ENCODE results near the gene UCK1.

Gene UCK1

DNA sequence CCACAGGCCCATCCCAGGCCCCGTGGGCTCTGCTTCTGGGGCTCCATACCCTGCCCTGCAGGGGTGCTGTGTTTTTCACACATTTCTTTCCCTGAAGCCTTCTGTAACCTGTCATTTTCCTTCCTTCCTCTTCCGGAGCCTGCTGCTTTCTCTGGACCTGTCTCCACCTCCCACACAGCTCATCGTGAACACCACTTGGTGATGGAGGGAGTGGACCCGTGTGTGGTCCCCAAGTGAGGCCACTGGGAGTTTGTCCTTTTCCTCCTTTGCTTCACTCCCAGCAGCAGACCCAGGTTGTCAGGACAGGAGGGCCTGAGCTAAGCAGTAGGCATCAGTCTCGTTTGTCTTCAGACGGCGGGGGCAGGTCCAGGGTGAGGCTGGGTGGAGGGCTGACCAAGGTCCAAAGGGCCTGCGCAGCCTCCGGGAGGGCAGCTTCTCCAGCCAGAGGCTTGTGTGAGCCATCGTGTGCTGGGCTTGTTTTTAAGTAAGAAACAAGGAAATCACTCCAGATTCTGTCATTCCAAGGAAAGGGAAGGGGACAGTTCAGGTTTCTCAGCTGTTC, 34.1 kb downstream of the UCK1 start:
- DNase-seq (ENCODE audit: low read depth, low spot score) = no peak

DNA sequence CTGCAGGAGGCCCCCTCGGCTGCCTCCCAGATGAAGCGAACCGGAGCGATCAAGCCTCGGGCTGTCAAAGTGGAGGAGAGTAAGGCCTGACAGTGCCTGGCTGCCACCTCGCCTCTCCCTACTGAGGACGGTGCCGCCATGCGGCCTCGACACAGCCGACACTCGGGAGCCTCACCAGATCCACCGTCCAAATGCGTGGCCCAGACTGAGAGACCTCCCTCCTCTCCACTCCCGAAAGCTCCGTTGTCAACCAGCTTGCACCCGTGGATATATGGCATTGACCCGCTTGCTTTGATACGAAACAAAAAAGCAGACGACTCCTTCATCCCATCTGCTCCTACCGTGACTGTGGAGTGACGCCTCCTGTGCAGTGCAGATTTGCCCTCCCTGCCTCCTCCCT, 35.3 kb downstream of the UCK1 start:
- no peak for DNase-seq (ENCODE audit: low read depth, low spot score)

DNA sequence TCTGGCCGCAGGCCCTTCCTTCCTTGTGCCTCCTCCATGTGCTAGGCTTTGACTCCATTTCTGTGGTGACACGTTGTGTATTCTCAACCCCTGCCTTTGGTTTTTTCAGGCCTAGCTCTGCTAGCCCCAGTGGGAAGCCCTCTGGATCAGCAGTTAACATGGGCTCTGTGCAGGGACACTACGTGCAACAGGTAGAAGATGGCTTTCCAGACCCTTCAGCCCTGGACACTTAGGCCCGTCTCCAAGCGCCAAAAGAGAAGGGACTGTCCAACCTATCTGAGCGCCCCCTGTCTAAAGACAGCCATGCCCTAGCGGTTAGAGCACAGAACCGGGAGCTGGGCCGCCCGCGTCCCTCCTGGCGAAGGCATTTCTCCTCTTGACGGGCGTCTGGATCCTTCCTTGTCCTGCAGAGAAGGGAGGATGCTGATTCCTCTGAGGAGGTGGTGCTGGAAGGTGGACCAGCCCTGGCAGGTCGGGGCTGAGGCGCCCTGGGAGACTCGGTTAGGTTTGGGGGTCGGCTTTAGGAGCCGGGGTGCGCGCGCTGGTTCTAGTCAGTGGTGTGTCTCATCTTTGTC, 36.7 kb downstream of the UCK1 start:
- DNase-seq (ENCODE audit: low read depth, low spot score) = no peak

DNA sequence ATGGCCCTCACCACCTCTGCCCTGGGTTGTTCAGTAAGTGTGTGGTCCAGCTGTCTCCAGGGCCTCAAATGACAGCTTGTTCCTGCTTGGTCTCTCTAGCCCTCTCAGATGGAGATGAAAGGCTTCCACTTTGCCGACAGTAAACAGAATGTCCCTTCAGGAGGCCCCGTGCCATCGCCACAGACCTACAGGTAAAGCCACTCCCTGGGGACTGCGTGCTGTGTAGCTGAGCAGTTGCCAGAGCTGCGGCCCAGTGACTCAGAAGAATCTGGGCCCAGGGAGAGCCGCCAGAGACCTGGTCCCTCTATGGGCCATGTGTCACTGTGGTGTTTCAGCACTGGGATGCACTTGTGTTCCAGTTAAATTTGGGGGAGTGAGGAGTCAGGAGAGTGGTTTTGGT, 39.0 kb downstream of the UCK1 start:
- DNase-seq (ENCODE audit: low read depth, low spot score) = no peak

DNA sequence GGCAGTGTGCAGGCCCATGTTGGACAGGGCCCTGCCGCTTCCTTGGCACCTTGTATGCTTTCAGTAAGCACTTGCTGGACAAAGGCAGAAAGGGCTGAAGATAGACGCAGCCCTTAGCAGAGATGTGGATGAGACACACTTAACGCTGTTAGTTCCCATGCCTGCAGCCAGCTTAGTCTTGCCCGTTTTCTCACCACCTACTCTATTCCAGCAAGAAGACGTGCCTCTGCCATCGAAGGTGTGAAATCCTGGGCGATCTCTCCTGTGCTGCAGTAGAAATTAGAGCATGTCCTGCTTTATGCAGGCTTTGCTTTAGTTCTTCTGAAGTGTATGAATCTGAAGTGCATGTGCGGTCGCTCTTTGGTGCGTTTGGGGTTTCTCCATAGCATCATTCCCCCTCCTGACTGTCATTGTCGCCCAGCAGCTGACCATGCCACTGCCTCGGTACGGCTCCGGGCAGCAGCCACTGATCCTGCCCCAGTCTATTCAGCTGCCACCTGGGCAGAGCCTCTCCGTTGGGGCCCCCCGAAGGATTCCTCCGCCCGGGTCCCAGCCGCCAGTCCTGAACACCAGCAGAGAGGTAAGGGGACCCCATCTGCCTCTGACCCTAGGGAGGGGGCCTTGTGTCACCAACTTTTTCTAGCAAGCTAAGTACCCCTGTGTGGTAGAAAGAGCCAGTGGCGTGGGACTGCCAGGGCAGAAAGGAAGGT, 39.9 kb downstream of the UCK1 start:
- DNase-seq (ENCODE audit: low read depth, low spot score) = no peak

DNA sequence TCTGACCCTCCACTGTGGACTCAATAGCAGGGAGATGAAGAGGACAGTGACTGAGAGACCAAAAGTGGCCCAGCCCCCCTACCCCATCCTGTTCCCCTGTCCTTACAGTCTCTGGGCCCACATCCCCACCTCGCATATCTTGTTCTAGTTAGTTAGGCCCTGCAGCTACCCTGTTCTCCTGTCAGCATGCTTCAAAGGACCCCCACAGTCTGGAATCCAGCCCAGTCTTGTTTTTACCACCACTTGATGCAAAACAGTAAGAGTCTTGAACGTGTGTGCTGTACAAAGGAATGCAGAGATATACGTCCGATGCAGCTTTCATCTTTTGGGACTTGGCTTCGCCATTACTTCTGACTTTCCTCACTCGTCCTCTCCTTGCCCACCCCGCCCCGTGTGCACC, 40.5 kb downstream of the UCK1 start:
- peak; percentile 54 for DNase-seq (ENCODE audit: low read depth, low spot score)

DNA sequence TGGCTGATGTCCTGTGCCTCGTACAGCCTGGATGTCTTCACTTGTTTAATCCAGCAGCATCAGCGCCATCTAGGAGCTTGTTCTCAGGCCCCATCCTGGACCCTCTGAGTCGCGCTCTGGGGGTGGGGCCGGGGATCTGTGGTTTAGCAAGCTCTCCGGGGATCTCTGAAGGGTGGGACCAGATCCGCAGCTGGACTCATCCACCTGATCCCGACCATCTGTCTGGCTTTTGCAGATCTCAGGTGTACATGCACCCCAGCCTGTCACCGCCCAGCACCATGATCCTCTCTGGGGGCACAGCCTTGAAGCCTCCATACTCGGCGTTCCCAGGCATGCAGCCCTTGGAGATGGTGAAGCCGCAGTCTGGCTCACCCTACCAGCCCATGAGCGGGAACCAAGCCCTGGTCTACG, 43.4 kb downstream of the UCK1 start:
- DNase-seq (ENCODE audit: low read depth, low spot score) = no peak

DNA sequence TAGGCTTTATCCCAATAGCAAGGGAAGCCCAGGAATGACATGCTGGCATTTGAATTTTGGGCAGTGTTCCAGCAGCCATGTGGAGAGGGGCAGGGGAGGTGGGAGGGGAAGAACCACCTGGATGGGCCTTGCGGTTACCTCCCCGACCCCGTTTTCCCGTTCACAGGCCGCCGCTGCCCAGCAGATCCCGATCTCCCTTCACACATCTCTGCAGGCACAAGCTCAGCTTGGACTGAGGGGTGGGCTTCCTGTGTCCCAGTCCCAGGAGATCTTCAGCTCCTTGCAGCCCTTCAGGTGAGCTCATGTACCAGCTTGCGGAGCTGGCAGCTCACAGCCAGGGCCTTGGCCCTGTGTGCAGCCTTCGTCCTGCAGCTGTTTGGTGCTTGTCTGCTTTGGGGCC, 44.1 kb downstream of the UCK1 start:
- no peak for DNase-seq (ENCODE audit: low read depth, low spot score)

DNA sequence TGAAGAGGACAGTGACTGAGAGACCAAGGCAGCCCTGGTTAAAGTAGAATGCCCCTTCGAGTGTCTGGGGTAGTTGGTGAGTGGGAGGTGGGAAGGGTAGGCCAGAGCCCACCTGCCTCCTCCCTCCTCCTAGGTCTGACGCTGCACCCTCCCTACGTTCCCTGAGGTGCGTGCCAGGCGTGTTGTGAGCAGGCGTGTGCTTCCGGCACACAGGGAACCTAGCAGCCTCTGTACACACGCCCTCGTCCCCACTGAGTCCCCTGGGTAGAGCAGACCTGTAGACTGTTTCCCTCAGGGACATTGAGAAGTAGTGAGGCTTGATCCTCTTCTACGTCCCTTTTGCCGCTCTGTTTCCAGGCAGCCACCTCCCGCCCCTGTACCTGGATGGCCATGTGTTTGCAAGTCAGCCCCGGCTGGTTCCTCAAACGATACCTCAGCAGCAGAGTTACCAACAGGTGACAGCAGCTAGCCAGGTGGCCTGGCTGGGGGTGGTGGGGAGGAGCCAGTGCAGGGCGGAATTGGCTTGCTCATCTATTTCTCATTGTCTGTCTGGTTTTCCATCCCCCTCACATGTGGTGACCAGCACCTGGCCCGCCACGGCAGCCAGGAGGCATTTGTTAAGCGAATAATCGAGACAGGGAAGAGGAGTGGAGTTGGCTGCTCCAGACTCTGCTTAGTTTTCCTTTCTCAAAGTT, 45.2 kb downstream of the UCK1 start:
- no peak for DNase-seq (ENCODE audit: low read depth, low spot score)

DNA sequence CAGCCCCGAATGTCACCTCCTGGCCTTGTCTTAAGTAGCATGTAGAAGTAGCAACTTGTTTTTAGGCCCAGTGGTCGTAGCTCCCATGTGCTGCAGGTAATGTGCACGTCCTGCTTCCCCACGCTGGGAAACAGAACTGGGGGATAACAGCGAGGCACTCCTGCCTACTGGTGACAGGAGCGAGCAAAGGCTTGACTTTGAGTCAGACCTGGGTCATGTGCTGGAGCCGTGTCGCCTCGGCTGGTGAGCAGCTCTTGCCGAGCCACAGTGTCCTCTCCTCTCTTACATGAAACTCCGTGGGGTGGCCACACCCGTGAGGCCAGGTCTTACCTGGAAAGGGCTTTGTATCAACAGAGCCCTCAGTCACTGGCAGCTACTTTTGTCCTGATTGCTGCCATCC, 45.9 kb downstream of the UCK1 start:
- DNase-seq (ENCODE audit: low read depth, low spot score) = no peak

DNA sequence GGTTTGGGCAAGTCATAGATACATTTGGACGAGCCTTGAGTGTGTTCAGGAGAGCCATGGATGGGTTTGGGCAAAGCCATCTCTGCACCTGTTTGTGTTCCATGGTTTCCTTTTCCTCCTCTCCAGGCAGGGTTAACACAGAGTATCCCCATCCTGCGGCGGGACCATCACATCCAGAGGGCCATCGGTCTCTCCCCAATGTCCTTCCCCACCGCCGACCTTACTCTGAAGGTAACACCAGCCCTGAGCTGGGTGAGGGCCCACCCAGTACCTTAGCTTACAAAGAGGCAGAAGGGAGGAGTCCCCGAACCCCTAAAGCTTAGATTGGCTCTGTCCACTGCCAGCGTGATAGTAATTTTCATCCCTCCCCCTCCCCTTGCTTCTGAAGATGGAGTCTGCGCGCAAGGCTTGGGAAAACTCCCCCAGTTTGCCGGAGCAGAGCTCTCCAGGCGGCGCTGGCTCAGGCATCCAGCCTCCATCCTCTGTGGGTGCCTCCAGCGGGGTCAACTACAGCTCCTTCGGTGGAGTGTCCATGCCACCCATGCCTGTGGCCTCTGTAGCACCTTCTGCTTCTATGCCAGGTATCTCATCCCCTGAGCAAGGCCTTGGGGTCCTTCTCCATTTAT, 46.4 kb downstream of the UCK1 start:
- no peak for DNase-seq (ENCODE audit: low read depth, low spot score)

DNA sequence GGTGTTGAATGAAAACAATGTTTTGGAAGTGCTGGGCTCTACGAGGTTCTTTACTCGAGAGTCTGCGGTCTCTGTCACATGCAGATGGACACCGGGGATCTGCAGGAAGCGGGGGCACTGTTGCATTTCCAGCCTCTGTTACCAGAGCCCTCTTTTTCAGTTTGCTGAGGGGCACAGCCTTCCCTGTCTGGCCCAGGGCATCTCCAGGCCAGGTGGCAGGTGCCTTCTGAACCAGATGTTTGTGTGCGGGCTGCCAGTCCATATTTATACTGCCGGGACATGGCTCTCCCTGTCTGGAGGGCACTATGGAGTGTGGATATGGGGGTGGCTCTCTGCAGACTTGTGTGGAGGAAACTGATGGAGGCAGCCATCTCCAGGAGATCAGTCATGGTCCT, 47.0 kb downstream of the UCK1 start:
- DNase-seq (ENCODE audit: low read depth, low spot score) = no peak

DNA sequence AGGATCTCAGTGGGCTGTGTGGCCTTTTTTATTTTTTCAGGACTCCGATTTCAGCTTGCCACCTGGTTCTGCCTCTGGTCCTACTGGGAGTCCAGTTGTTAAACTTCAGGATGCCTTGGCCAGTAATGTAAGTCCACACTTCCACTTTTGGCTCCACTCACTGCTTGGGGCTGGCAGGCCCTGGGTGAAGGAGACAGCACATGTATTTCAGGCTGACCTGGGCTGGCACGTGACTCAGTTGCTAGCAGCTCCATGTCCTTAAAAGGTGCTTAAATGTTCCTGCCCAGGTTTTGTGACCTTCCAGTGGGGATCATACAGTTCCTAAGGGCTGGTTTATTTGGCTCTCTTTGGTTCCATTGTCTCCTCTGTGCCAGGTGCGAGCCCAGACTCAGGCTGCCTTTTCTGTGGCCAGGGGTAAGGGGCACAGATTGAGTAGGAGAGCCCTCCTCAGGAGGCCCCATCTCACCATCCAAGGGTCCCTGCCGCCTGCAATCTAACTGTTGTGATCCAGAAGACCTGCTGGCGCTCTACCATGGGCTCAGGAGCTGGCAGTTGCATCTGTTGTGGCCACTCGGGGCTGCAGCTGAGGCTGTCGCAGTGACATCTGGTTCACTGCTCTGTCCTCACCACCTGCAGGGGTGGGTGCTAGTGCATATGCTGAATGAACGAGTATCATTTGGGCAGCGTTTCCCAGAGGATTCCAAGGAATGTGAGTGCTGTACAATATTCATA, 47.6 kb downstream of the UCK1 start:
- DNase-seq (ENCODE audit: low read depth, low spot score) = no peak

DNA sequence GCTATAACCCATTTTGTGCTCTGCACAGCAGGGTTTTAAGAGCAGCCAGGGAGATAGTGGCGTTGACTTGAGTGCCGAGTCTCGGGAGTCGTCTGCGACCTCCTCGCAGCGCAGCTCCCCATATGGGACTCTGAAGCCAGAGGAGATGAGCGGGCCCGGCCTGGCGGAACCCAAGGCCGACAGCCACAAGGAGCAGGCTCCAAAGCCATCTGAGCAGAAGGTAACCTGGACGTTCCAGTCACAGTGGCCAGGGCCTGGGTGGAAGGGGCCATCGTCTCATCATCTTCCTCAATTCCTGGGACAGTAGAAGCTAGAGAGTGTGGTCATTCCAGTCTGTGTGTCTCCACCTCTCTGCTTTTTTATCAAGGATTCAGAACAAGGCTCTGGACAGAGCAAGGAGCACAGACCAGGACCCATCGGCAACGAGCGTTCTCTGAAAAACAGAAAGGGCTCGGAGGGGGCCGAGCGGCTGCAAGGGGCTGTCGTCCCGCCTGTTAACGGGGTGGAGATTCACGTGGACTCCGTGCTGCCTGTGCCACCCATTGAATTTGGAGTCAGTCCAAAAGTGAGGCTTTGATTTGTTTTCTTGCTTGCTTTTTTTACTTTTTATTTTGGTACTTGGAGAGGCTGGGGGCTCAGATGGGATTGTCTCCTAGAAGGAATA, 48.6 kb downstream of the UCK1 start:
- DNase-seq (ENCODE audit: low read depth, low spot score) = no peak

DNA sequence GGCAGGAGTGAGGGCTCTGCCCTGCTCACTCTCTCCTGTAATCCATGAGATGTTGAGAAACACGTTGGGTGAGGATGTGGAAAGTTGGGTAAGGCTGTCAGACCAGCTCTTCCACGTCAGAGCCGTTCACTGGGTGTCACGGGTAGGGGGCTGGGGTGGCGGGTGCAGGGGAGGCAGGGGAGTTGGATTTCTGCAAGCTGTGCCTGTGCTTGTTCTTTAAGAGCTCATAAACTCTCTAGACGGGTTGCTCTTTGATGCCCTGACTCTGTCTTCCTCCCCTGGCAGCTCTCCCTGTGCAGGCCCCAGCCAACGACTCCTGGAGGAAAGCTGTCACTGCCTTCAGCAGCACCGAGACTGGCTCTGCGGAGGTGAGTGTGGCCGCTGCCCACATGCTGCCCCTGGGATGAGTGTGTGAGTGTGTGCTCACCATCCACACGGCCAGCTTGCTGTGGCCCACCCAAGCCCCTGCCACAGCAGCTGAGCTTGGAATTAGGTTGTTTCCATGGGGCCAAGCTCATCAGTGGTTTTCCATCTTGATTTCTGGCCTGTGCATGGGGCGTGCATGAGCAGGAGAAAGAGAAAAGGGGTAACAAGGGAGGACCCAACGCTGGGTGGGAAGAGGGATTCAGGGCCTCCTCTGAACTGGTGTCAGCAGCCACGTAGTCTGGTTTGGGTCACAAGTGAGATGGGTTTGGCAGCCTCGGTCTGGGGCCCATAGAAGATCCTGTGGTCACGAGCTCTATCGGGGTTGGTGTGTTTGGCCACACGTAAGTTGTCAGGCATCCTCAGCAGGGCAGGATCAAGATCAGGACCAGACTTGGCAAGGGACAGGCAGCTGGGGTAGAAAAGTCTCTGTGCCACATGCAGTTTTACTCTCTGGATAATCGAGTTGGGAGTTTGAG, 49.4 kb downstream of the UCK1 start:
- DNase-seq (ENCODE audit: low read depth, low spot score) = no peak

DNA sequence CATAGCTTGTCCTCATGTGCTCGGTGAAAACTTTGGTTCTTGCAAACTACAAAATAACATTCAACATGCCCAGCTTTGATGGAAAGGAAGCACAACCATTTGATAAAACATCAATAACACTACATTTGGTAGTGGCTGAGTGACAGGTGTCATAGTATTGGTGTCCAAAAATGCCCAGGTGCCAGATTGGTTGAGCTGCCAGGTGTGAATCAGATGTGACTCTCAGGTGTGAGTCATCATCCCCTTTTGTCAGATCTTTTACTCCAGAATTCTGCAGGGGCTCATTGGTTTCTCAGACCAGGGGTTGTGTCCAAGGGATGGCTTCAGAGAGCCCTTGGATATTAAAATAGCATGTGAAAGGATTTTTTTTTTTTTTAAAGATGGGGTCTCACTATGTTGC, 50.8 kb downstream of the UCK1 start:
- DNase-seq (ENCODE audit: low read depth, low spot score) = no peak

DNA sequence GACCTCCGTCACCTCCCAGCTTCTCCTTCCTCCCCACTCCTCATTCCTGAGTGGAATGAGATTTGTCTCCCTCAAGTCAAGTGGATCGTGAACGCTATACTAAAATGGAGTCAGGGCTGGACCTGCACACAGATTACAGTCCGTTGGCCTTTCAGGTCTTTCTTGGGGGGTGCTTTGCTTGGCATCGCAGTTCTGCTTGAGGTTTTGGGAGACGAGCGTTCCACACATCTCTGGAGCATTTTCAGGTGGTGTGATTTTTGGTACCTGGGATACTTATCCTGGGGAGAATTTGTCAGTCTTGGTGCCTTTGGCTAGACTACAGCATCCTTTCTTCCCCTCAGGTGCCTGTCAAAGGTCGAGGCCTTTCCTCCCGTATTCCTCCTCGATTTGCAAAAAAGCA, 52.2 kb downstream of the UCK1 start:
- DNase-seq (ENCODE audit: low read depth, low spot score) = no peak

DNA sequence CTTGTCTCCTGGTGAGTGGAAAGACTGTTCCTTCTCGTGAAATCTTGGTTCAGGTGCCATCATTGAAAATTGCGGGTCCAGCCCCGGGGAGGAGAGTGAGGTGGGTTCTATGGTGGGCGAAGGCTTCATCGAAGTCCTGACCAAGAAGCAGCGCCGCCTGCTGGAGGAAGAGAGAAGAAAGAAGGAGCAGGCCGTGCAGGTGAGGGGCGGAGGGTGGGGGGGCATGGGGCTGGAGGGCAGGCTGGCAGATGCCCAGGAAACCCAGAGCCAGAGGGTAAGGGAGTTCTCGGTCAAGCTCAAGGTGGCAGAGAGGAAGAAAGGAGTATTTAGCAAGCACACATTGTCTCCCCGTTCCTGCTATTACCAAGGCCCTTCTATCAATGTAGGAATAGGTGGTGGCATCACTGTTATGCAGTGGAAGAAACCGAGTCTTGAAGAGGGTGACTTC, 52.6 kb downstream of the UCK1 start:
- peak; percentile 70 for DNase-seq (ENCODE audit: low read depth, low spot score)

DNA sequence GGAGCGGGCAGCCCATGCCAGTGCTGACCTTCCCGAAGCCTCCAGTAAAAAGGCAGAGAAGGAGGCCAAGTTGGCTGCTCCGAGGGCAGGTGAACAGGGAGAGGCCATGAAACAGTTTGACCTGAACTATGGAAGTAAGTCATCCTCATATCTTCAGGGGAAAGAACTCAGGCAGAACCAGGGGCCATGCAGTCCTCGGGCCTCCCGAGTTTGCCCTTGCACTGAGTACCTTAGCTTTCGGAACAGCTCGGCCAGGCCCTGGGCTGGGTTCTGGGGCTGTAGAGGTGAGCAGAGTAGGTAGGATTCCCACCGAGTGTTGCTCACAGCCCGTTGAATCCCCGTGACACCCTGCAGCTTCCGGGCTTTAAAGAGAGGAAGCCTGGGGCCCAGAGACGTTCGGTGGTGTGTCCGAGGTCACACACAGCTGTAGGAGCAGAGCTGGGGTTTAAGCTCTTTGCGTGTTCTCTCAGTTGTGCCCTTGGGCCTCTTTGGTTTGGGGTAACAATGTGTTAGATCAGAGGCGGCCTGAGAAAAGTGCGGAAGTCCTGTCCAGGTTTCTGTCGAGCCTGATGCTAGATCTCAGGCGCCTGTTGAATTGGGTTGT, 53.1 kb downstream of the UCK1 start:
- no peak for DNase-seq (ENCODE audit: low read depth, low spot score)

DNA sequence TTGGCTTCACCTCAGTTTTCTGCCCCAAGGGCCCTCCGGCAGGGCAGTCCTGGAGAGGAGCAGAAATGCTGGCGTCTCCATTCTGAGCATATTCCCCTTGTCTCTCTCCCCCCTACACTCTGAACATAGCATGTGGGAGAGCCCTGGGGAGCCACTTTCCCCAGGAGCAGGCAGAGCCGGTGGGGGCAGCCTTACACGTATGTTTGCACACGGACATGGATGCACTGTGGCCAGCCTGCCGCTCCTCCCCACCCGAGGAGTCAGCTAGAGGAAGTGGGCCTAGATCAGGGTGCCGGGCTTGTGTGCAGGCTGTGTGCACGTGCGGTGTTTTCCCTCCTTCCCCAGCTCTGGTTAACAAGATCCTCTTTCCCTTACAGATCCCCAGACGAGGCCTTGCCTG, 53.7 kb downstream of the UCK1 start:
- no peak for DNase-seq (ENCODE audit: low read depth, low spot score)

Data from astrocyte of the hippocampus (primary cell).